Esophagus muscularis mucosa (tissue), 2 donors: ENCODE data around the gene AGFG2.
"Not testable (repeated sequence)": the region's sequence is repeated elsewhere in the genome, so short reads cannot be mapped to it uniquely, and the experiment has no call there.

Experiments used
- EP300 ChIP-seq: sonication (generic); formaldehyde crosslinking; IDR thresholded peaks from one replicate; pipeline ENCODE4 v1.6.1; 2017; ENCODE audit warnings: antibody characterized with exemption
- POLR2A ChIP-seq: fragments of 450-650 bp; IDR thresholded peaks from one replicate; pipeline ENCODE4 v1.6.1; 2017; ENCODE audit warnings: antibody characterized with exemption, moderate library complexity, mild to moderate bottlenecking, low read depth

DNA sequence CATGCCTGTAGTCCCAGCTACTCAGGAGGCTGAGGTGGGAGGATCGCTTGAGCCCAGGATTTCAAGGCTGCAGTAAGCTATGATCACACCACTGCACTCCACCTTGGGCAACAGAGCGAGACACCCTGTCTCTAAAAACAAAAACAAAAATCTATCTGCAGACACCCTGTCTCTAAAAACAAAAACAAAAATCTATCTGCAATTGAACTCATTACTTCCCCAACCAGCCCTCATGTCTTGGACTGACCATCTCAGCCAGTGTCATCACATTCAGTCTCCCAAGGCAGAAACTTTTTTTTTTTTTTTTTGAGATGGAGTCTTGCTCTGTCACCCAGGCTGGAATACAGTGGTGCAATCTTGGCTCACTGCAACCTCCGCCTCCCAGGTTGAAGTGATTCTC is 35.0 kb upstream of the AGFG2 start:
- TF ChIP-seq POLR2A, EP300: not testable (repeated sequence)
